GM21367 (cell line): ENCODE results near the gene TMEM52B.

ENCODE experiments used
- ATAC-seq: cut with Tn5 transposase; IDR thresholded peaks from one replicate; pipeline ENCODE4 v1.9.1; 2021; ENCODE audit not compliant: unreplicated experiment

Gene TMEM52B

DNA sequence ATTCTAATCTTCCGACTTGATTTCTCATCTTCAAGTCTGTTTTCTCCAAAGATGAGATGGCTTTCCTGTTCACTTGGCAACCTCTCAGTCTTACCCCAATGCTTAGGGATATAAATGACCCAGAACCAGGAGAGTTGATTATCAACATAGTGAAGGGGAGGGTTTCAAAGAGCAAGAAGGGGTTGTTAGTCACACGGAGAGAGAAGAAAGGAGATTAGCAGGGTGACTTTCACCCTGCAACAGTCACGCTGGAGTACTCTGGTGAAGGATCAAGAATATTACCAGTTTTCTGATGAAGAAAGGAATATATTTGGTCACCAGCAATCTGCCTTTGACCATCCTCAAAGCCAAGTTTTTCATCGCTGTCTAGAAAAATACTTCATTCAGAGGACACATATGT, at the start of gene TMEM52B:
TSS of gene TMEM52B (plus strand) at position 212 of the 400 bp plus-strand sequence. CDS start 543 bp downstream, outside the sequence.
- ATAC-seq = no peak

DNA sequence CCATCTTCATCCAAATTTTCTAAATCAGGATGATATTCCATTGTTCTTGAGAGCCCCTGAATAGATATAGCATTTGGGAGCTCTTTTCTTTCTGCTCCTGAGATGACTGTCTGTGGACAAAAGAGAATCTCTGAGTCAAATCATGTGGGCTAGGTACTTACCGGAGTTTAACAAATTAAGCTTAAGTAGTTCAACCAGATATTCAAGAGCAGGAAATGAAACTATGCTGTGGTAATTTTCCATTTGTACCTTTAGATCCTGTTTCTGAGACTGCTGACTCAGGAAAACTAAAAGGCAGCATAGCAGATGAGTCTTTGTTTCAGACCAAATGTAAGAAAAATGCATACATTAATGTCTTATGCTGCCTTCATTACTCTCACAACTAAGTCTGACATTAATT, 48.8 kb upstream of the TMEM52B start, which contains the start of gene CLEC7A:
TSS of gene CLEC7A (minus strand) at position 158 of the 400 bp plus-strand sequence. CDS start at position 41, 117 bp downstream.
- peak; percentile 86 for ATAC-seq

DNA sequence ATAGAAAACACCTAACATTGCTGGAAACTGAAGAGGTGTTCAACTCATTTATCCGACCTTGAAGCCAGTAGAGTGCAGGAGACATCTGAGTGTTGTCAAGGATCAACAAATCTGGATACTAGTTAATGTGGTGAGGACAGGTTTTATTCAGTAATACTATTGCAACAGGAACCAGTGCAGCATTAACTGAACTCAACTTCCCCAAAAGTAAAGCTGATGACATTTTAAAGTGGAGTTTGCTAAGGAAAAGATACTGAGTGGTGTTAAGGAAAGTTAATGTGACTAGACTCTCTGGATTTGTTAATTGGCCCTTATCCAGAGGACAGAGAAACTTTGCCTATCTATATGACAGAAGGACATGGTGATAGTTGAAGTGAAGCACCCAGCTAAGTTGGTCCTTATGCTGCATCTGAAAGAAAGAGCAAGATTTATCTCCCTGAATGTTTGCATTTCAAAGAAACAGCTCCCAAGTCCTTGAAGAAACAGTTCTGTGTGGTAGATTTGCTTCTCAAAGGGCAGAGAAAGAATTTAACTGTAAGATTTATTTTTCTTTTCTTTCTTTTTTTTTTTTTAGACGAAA, 47.6 kb upstream of the TMEM52B start:
- ATAC-seq = no peak

DNA sequence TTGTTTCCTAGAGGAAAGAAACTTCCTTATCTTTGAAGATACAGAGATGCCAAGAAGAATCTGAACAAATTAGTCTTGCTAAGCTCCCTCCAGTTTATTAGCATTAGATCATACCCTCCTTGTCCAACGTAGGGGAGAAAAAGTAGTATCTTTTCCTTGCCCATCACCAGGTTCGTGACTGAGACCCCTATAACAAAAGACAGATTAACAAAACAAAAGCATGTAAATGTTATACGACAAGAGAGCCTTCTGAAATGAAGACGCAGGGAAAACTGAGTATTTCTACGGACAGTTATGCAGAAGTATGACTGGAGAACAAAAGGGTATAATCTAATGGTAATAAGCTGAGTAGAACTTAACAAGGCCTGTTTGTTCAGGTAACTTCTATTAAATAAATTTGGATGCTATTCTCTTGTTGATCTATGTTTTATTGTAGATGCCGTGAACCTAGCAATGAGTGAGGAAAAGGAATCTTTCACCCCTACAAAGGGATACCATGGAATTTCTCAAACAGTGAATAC, 45.9 kb upstream of the TMEM52B start:
- no peak for ATAC-seq

DNA sequence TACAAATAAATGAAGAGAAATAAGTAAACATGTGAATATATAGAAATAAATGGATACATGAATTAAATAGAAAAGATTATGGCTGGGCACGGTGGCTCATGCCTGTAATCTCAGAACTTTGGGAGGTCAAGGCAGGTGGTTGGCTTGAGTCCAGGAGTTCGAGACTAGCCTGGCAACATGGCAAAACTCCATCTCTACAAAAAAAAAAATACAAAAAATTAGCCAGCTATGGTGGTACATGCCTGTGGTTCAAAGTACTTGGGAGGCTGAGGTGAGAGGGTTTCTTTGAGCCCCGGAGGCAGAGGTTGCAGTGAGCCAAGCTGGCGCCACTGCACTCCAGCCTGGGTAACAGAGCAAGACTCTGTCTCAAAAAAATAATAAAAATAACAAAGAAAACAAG, 43.7 kb upstream of the TMEM52B start:
- no peak for ATAC-seq

DNA sequence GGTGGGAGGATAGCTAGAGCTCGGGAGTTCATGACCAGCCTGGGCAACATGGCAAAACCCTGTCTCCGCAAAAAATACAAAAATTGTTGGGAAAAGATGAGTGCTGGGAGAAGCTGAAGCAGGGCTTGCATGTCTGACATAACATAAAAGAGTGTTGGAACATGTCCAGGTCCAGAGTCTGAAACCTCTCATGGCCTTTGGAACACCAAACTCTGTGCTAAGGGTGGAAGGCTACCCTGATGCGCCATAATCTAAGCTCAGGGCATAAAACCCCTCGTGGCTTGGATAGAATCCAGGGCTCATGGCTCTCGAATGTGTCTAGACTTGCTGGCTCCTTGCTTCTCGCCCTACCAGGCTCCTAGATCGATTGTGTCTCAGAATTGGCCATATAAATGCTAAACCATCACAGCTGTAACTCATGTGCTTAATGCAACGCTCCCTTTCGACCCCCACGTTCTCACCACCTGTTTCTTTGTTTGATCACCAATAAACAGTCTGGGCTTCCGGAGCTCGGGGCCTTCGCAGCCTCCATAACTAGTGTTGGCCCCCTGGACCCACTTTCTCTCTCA, 42.1 kb upstream of the TMEM52B start:
- ATAC-seq = no peak

DNA sequence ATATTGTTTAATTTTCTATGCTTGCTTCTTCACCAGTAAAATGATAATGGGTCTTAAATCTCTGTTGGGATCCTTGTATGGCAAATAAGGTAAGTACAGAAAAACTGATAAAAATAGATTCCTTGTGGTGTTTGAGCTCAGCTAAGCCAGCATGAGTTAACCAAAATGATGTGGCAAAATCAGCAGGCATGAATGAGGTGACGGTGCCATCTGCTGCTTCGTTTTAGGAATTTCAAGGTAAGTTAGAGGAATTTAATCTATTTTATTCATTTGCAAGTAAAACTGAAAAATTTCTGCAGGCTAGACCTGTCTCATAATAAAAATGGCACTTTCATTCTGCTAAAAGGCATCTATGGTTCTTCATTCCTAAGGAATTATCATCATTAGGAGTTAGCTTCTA, 38.8 kb upstream of the TMEM52B start:
- ATAC-seq = no peak

DNA sequence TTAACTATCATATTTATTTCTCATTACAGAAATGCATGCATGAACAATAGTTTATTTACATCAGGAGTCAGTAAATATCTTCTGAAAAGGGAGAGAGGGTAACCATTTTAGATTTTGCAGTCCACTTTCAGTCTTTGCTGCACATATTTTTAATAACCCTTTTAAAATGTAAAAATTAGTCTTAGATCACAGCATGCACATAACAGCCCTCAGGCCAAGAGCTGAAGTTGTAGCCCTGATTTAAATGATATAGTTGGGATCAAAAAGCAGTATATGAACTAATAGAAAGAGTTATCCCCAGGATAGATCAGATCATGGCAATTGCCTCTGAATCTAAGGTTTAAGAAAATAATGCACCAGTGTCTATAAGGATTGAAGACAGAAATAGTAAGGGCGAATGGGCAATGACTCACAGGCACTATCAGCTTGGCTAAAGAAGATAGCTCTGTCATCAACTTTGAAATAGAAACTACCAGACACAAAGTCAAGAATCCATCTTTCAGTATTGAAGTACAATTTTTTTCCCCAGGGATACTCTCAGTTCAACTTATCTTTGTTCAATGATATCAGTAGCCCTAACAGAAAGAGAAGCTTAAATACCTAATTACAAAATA, 35.7 kb upstream of the TMEM52B start:
- ATAC-seq = no peak

DNA sequence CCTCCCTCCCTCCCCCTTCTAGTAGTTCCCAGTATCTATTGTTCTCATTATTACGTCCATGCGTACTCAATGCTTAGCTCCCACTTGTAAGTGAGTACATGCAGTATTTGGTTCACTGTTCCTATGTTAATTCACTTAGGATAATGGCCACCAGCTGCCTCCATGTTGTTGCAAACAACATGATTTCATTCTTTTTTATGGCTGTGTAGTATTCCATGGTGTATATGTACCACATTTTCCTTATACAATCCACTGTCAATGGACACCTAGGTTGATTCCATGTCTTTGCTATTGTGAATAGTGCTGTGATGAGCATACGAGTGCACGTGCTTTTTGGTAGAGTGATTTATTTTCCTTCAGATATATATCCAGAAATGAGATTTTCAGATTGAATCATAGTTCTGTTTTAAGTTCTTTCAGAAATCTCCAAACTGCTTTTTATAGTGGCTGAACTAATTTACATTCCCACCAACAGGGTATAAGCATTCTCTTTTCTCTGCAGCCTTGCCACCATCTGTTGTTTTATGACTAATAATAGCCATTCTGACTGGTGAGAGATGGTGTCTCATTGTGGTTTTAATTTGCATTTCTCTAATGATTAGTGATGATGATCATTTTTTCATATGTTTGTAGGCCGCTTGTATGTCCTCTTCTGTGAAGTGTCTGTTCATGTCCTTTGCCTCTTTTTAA, 31.0 kb upstream of the TMEM52B start:
- no peak for ATAC-seq

DNA sequence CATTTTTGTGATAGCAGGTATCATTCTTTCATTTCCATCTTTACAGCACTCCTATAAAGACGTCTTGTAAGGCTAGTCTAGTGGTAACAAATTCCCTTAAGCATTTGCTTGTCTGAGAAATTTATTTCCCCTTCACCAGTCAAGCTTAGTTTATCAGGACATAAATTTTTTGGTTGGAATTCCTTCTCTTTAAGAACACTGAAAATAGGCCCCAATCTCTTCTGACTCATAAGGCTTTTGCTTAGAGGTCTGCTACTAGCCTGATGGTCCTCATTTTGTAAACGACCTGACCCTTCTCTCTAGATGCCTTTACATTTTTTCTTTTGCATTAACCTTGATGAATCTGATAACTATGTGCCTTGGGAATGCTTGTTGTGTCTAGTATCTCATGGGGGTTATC, 27.2 kb upstream of the TMEM52B start:
- no peak for ATAC-seq

DNA sequence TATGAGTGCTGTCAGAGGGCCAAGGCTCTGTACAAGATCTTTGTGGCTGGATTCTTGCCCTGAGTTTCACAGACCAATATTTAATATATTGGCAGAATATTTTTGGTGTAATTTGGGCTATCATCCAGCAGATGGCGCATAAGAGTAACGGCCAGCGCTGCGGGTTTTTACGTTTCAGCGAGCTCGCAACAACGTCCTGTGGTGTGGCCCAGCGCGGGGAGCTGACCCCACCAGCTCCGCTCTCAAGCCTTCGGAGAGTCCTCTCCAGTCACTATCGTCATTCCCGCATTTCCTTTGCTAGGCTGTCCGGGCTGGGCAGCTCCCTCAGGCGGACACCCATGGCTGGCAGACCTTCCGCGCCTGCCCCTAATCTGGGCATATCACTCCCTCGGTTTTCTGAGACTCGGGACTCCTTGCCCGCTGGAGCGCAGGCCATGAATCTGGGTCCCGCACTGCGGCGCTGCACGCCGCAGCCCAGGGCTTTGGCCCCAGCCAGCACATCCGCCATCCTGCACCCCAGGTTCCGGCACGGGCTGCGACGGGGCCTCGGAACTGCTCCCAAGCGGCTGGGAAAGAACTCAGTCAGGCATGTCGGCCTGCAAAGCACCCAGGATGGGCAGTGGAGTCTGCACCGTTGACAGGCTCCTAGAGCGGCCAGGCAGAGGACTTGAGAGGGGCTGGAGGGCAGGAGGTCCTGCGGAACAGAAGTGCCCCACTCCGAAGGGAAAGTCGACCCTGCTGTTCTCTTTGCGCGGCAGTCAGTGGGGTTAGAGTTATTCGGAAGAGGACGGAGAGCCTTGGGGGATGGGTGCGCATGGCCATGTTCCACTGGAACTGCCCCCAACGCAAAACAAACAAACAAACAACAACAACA, 25.3 kb upstream of the TMEM52B start:
- ATAC-seq = peak; percentile 58

DNA sequence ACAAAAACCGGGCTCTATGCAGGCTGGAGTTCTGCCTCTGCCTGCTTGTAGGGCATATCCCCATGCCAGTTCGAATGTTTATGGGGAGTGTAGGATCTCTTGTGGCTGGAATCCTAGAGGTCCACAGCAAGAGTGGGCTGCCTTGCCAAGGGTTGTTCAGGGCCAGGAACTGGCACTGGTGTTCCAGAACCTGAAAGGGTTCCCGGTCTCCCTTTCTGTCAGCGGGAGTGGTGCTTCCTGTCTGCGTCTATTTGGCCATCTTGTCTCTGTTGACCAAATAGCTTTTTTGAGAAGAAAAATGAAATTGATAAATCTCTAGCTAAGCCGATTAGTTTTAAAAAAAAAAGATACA, 24.7 kb upstream of the TMEM52B start:
- ATAC-seq = no peak

DNA sequence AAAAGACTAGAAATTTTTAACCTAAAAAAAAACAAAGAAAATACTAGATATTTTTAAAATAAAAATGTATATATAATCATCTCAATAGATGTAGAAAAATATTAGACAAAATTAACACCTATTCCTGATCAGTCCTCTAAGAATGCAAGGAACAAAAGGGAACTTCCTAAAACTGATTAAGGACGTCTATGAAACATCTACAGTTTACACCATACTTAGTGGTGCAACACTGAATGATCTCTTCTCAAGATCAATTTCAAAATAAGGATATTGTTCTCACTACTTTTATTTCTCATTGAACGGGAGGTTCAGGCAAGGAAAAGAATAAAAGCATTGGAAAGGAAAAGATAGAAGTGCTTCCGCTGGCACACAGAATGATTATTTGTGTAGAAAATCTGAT, 22.9 kb upstream of the TMEM52B start:
- ATAC-seq = no peak

DNA sequence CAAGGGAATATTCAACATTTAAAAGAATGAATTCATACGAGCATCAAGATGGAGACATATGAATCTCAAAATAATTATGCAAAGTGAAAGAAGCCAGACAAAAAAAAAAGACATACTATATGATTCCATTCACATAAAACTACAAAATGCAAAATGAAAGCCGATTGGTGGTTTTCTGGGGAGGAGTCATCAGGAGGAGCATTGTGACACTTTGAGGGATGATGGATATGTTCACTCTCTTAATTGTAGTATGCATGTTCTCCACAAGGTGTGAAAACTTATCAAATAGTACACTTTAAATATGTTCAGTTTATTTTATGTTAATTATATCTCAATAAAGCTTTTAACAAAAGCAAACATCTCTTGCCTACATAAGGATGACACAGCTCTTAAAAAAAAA, 20.4 kb upstream of the TMEM52B start:
- ATAC-seq = no peak

DNA sequence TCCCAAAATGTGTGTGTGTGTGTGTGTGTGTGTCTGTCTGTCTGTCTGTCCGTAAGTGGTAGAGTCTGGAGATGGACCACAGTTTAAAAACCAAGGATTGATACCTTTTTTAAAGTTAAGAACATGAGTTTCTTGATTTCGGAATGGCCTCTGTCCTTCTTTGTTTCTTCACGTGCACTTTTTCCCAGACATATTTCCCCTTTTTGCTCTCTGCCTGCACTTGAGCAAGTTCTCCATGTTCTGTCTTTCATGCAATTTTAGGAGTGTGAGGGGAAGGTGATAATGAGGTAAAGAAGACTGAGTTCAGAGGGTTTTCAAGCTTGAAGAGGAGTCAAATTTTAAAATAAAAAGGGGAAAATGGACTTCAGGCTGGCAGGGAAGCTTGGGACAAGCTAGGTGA, 19.6 kb upstream of the TMEM52B start:
- ATAC-seq = no peak

DNA sequence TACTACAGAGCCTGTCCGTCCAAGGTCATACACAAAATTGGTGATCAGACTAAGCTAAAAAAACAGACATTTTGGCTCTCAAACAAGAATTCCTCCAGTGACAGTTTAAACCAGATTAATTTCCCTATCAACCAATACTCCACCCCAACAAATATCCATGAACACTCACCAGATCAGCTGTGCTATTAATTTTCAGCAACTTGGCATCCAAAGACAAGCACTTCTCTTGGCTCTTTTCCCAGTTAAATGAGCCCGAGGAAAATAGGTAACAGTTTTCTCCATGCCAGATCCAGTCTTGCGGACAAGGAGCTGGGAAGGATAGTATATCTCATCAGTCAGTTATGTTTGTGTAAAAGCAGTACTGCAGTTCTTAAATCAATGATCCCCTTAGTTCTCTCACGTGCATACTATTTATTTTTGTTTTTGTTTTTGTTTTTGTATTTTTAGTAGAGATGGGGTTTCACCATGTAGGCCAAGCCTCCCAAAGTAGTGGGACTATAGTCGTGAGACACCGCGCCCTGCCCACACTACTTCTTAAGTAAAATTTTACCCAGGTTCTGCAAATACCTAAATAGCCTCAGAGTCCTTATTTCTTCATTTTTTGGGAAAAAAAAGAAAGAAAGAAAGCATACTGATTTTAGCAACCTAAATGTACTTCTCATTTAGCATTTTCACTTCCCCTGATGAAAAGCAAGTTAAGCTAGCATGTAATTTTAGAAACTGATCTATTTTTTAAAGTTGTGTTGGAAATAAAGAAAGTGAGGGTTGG, 18.0 kb upstream of the TMEM52B start:
- no peak for ATAC-seq

DNA sequence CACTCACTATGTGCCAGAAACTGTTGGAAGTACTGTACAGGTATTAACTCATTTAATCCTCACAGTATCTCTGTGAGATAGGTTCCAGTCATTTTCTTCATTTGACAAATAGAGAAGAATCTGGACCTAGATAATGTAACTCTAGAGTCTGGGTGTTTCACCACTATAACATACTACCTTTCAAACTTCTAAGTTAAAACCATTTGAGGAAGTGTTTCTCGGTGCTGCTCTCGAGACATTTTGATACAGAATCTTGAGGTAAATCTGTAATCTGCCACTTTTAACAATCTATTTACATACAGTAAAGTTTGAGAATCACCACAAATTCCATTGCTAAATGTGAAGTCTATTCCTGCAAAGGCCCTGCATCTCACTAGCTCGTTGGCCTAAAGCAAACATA, 15.7 kb upstream of the TMEM52B start:
- ATAC-seq = no peak

DNA sequence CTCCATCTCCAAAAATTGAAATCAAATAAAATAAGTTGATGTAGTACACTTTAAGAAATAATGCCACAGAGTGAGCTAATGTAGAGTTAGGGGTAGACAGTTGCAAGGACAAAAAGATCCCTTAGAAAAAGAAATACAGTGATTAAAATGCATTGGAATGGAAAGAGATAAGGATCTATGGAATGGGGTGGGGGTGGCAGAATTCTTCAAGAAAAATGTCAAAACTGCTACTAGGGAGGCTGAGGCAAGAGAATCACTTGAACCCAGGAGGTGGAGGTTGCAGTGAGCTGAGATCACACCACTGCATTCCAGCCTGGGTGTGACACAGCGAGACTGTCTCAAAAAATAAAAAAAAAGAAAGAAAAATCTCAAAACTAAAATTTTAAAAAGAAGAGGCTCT, 13.4 kb upstream of the TMEM52B start:
- ATAC-seq = no peak

DNA sequence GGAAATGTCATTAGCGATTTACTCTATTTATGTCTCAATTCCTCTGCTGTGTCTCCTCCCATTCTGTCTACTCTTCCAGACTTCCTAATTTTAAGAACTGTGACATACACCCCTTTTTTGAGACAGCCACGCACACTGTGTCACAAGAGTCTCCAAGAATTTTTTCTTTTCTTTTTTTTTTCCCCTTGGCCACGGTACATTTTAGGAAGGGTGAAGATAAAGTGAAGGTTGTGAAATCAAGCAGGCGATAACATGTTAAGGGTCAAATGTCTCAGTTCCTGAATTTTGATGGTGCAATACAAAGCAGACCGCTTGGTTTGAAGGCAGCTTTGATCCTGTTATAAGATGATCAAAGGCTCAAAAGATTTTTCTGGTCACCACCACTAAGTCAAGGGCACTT, 11.2 kb upstream of the TMEM52B start:
- no peak for ATAC-seq

DNA sequence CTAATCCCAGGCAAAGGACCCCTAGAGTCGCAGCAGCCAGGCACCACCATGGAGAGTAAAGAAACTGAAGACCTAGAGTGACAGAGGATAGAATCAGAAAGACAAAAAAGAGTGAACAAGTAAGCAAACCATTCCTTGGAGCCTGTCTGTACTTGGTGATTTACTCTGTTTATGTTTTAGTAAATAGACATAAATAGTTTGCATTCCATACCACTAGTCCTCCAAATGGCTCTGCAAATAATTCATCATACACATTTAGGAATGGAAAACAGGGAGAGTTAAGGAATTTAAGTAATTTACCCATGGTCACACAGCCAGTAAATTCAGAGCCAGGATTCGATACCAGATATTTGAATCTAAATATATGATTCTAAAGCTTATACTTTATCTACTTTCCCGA, 9.7 kb upstream of the TMEM52B start:
- ATAC-seq = no peak
